Mucosa of descending colon (tissue), 3 donors: ENCODE data around the gene GMCL1. TPM values are rescaled to one million over a fixed set of nuclear protein-coding genes. Genes with fewer than 3 reads are reported as not detected.

ENCODE experiments used
- ATAC-seq: fragments of 200-7000 bp; cut with Tn5 transposase; one replicate; pipeline ENCODE4 v1.9.1; 2020; ENCODE audit warnings: mild to moderate bottlenecking, moderate library complexity
- DNase-seq, 3 donors: peaks; one replicate each; pipeline ENCODE4 v3.0.0-alpha.2; 2020
- H3K36me3 ChIP-seq: fragments of 200-600 bp; one replicate; pipeline ENCODE4 v1.8.0; 2021; ENCODE audit warnings: low read depth, mild to moderate bottlenecking
- H3K4me1 ChIP-seq: fragments of 200-600 bp; one replicate; pipeline ENCODE4 v1.8.0; 2021; ENCODE audit warnings: low read depth, mild to moderate bottlenecking
- H3K4me3 ChIP-seq: fragments of 200-600 bp; one replicate; pipeline ENCODE4 v1.8.0; 2021; ENCODE audit warnings: mild to moderate bottlenecking
- H3K9me3 ChIP-seq: fragments of 200-600 bp; one replicate; pipeline ENCODE4 v1.8.0; 2021; ENCODE audit warnings: mild to moderate bottlenecking
- CTCF ChIP-seq: fragments of 200-600 bp; IDR thresholded peaks from one replicate; pipeline ENCODE4 v1.8.0; 2022; ENCODE audit warnings: antibody characterized with exemption, mild to moderate bottlenecking
- intact Hi-C, 2 donors: fragments of 100-400 bp; cut with DNase I in 1 of 2; cut with micrococcal nuclease in 1 of 2; formaldehyde crosslinking; loops; one replicate each; pipeline versions ENCODE4 v1.11.0 to v1.11.1; 2022; cut with DNase I, micrococcal nuclease
- total RNA-seq, 3 donors: library from RNA; stranded (reverse); fragmentation: NEBNext Ultra II Directional in 2 of 3; extraction: Animal tissue kit (Norgen Biotek cat#: 25700) in 2 of 3; gene quantifications; one replicate each; pipeline versions ENCODE4 v1.2.1 to v1.2.4, GENCODE V29; 2021 to 2023
- donor health status: DM: no; HTN: no; CAD: no; lungs with moderate emphysema.
- donor health status: DM: no; HTN: no; CAD: no.
- donor health status: DM: no; HTN: yes; CAD: no.

GMCL1 gene
- total RNA-seq, 3 donors from 2014 or later: 13.5 to 30.2 (median 18.8) TPM

DNA sequence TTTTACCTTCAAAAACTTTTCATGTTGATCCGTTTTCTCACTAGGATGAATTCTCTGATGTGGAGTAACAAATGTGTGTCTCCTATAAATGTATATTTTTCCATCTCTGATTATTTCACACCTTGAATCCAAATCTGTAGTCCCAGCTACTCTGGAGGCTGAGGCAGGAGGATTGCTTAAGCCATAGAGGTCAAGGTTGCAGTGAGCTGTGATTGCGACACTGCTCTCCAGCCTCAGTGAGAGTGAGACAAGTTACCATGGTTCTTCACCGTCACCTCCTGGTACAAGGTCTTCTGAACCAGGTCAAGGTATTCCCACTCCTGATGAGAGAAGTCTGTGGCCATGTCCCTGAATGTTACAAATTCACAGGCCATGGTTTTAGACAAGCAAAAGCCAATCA lies 15.1 kb downstream of the GMCL1 start:
- H3K4me1 ChIP-seq: no peaks in the 10 kb centered on the region
- no peak overlapping the region for H3K4me3 ChIP-seq
- ATAC-seq (no peak), DNase-seq (no peak)
- H3K36me3 ChIP-seq: no peaks in the 10 kb centered on the region
- no peak for TF ChIP-seq CTCF
- no peaks in the 10 kb centered on the region for H3K9me3 ChIP-seq
- intact Hi-C loops: no loop called here

DNA sequence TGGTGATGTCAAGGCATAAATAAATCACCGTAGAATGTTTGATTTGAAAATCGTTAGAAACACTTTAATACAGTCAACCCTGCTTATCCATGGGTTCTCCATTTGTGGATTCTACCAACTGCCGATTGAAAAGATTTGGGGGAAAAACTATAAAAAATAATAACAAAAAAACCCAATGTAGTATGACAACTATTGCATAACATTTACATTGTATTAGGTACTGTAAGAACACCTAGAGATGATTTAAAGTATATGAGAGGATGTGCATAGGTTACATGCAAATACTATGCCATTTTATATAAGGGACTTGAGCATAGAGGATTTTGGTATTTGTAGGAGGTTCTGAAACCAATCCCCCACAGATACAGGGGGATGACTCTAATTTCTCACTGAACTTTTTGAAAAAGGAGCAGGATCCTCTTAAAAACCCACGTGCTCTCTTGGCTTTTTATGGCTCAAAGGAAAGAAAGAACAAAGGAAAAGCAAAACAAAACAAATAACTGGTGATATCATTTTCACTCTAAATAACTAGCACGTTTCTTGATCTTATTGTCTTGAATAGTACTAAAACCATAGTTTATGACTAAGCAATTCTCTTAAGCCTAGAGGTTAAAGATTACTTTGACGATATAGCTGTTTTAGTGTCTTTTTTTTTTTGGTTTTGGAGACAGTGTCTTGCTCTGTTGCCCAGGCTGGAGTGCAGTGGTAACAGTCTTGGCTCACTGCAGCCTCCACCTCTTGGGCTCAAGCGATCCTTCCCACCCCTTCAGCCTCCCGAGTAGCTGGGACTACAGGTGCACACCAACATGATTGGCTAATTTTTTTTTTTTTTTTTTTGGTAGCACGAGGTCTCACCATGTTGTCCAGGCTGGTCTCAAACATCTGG lies 17.0 kb downstream of the GMCL1 start:
- intact Hi-C loops: no loop called here
- Histone ChIP-seq H3K4me3 (no peak overlapping the region), H3K9me3 (no peaks in the 10 kb centered on the region), H3K4me1 (no peaks in the 10 kb centered on the region), H3K36me3 (no peaks in the 10 kb centered on the region)
- no peak for TF ChIP-seq CTCF
- ATAC-seq: no peak
- DNase-seq: no peak

DNA sequence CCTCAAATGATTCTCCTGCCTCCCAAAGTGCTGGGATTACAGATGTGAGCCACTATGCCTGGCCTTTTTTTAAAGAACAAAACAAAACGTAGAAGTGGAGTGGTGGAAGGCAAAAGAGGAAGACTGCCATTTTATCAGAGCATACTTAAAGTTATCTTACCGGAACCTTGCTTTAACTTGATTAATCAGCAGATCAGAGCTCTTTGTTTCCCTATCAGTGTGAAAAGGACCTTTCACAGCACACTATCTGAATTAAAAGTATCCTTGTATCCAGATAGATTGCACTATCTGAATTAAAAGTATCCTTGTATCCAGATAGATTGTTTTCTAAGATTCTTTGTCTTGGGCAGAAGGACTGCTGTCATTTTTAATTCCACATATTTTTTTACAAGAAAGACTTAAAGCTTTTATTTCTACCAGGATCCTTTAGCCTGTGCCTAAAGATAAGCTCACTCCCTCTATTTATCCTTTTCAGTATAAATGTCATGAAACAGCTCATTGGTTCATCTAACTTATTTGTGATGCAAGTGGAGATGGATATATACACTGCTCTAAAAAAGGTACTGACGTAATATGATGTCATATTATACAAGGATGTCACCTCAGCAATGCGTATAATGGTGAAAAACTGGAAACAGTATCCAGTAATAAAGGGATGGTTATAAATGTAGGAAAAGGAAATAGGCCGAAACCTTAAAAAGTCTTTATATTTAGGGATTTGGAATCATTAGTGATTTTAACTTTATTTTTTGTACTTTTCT lies 17.8 kb downstream of the GMCL1 start:
- intact Hi-C loops: no loop called here
- Histone ChIP-seq H3K4me3 (no peak overlapping the region), H3K9me3 (no peaks in the 10 kb centered on the region), H3K36me3 (no peaks in the 10 kb centered on the region), H3K4me1 (no peaks in the 10 kb centered on the region)
- TF ChIP-seq CTCF: no peak
- DNase-seq (no peak), ATAC-seq (no peak)

GRCh38 chr2:69848186-69848790 lies 18.8 kb downstream of the GMCL1 start:
- ATAC-seq (no peak), DNase-seq (no peak)
- Histone ChIP-seq H3K36me3 (no peaks in the 10 kb centered on the region), H3K4me3 (no peak overlapping the region), H3K9me3 (no peaks in the 10 kb centered on the region), H3K4me1 (no peaks in the 10 kb centered on the region)
- no peak for TF ChIP-seq CTCF
- intact Hi-C loops: no loop called here

- intact Hi-C loops: no loop called here
- DNase-seq: no peak
- Histone ChIP-seq H3K36me3 (no peaks in the 10 kb centered on the region), H3K4me1 (no peaks in the 10 kb centered on the region), H3K4me3 (no peak overlapping the region), H3K9me3 (no peaks in the 10 kb centered on the region)
- TF ChIP-seq CTCF: no peak
- no peak for ATAC-seq
These were observed 28.8 kb downstream of the GMCL1 start for GRCh38 chr2:69858261-69858660.
